Measurements from ENCODE around the gene PTGS1. TPM values are rescaled to one million over a fixed set of nuclear protein-coding genes. Genes with fewer than 3 reads are reported as not detected.

The PTGS1 gene
- total RNA-seq, 1 experiment from 2014 or later: 1.5 TPM

Small RNA genes lying within 50 kb of the gene (small RNA-seq; reads per million reads assigned to genes)
- gene AL162424.1: 0 reads per million in 2 experiments

Other genes with a start within 250 kb of the PTGS1 start
- 46.6 and 64.2 TPM in 2 replicates for gene NDUFA8, start 211.2 kb upstream of the PTGS1 start, total RNA-seq (2014; rRNA removed; shearing (Covaris generic))
- gene MORN5, start 211.1 kb upstream of the PTGS1 start, total RNA-seq (2014; rRNA removed; shearing (Covaris generic)): not detected in 2 replicates
- 0.10 and 0.98 TPM in 2 replicates for gene LHX6, start 142.1 kb upstream of the PTGS1 start, total RNA-seq (2014; rRNA removed; shearing (Covaris generic))
- gene RBM18, start 106.2 kb upstream of the PTGS1 start, total RNA-seq (2014; rRNA removed; shearing (Covaris generic)): 28.9 and 32.3 TPM in 2 replicates
- gene MRRF, start 106.1 kb upstream of the PTGS1 start, total RNA-seq (2014; rRNA removed; shearing (Covaris generic)): 76.2 and 90.6 TPM in 2 replicates
- not detected in 2 replicates for gene OR1J1, start 106.9 kb downstream of the PTGS1 start, total RNA-seq (2014; rRNA removed; shearing (Covaris generic))
- gene OR1J2, start 139.8 kb downstream of the PTGS1 start, total RNA-seq (2014; rRNA removed; shearing (Covaris generic)): 0.22 TPM in 1 of 2 replicates, not detected in the other
- not detected in 2 replicates for gene OR1J4, start 148.1 kb downstream of the PTGS1 start, total RNA-seq (2014; rRNA removed; shearing (Covaris generic))
- not detected in 2 replicates for gene OR1N1, start 156.3 kb downstream of the PTGS1 start, total RNA-seq (2014; rRNA removed; shearing (Covaris generic))
- gene OR1N2, start 182.1 kb downstream of the PTGS1 start, total RNA-seq (2014; rRNA removed; shearing (Covaris generic)): not detected in 2 replicates
- gene OR1L8, start 212.4 kb downstream of the PTGS1 start, total RNA-seq (2014; rRNA removed; shearing (Covaris generic)): 0.27 TPM in 1 of 2 replicates, not detected in the other
- gene OR1Q1, start 243.7 kb downstream of the PTGS1 start, total RNA-seq (2014; rRNA removed; shearing (Covaris generic)): not detected in 2 replicates

Data from NCI-H460 (cell line).